DOHH2 (cell line): Measurements from ENCODE around the gene COL5A1.

Experiments
- H3F3A ChIP-seq: fragments of 200-600 bp; sonication (generic), shearing (Covaris generic); 2 replicates; pipeline ENCODE4 v1.6.0; 2016; ENCODE audit warnings: antibody characterized with exemption, mild to moderate bottlenecking; ENCODE audit not compliant: control insufficient read depth, insufficient read depth
- H3K27ac ChIP-seq: fragments of 200-600 bp; sonication (generic); 2 replicates; pipeline ENCODE4 v1.5.1; 2014; ENCODE audit warnings: low read depth, mild to moderate bottlenecking, low read length, moderate library complexity
- H3K27me3 ChIP-seq: fragments of 200-600 bp; sonication (generic); 2 replicates; pipeline ENCODE4 v1.6.1; 2014; ENCODE audit warnings: mild to moderate bottlenecking, low read length, mixed read lengths; ENCODE audit not compliant: control insufficient read depth
- H3K36me3 ChIP-seq: fragments of 200-600 bp; sonication (generic); 2 replicates; pipeline ENCODE4 v1.6.1; 2014; ENCODE audit warnings: mild to moderate bottlenecking, low read length, moderate library complexity, mixed read lengths; ENCODE audit not compliant: control insufficient read depth
- H3K4me1 ChIP-seq: fragments of 200-600 bp; sonication (generic); 2 replicates; pipeline ENCODE4 v1.6.1; 2014; ENCODE audit warnings: mild to moderate bottlenecking, low read length, mixed read lengths; ENCODE audit not compliant: control insufficient read depth
- H3K4me2 ChIP-seq: fragments of 200-600 bp; sonication (generic); 2 replicates; pipeline ENCODE4 v1.6.0; 2014; ENCODE audit warnings: mild to moderate bottlenecking, low read length, moderate library complexity
- H3K4me3 ChIP-seq: fragments of 200-600 bp; sonication (generic); 2 replicates; pipeline ENCODE4 v1.5.1; 2014; ENCODE audit warnings: mild to moderate bottlenecking, low read length, mixed read lengths
- H3K79me2 ChIP-seq: fragments of 200-600 bp; sonication (generic); 2 replicates; pipeline ENCODE4 v1.6.1; 2014; ENCODE audit warnings: mild to moderate bottlenecking, low read length, mixed read lengths; ENCODE audit not compliant: control insufficient read depth
- H3K9me2 ChIP-seq: fragments of 200-600 bp; sonication (generic); replicated peaks from 2 replicates; pipeline ENCODE4 v1.6.1; 2014; ENCODE audit warnings: mild to moderate bottlenecking, low read length, mixed read lengths; ENCODE audit not compliant: control insufficient read depth
- H3K9me3 ChIP-seq: fragments of 200-600 bp; sonication (generic); 2 replicates; pipeline ENCODE4 v1.6.1; 2014; ENCODE audit warnings: antibody characterized with exemption, low read length, mixed read lengths; ENCODE audit not compliant: control insufficient read depth, insufficient read depth
- H4K20me1 ChIP-seq: fragments of 200-600 bp; sonication (generic); 2 replicates; pipeline ENCODE4 v1.6.0; 2014; ENCODE audit warnings: low read depth, mild to moderate bottlenecking, antibody characterized with exemption, low read length, moderate library complexity; ENCODE audit not compliant: control insufficient read depth, insufficient read depth
- CTCF ChIP-seq: fragments of 200-600 bp; sonication (generic); IDR thresholded peaks from one replicate; pipeline ENCODE4 v1.5.1; 2014; ENCODE audit warnings: antibody characterized with exemption, mild to moderate bottlenecking, low read depth, low read length; ENCODE audit not compliant: poor library complexity, severe bottlenecking
- EZH2phosphoT487 ChIP-seq: fragments of 200-600 bp; sonication (generic); IDR thresholded peaks from 2 replicates; pipeline ENCODE4 v1.6.1; 2017; ENCODE audit warnings: borderline replicate concordance, mild to moderate bottlenecking, antibody characterized with exemption, low read length, moderate library complexity, mixed read lengths

COL5A1 gene

GRCh38 chr9:134870301-134870694 lies 228.7 kb downstream of the COL5A1 start:
- H3K4me1 ChIP-seq: peaks cover 37% of the 10 kb centered on the region
- H3K27me3 ChIP-seq: no peaks in the 10 kb centered on the region
- H3K79me2 ChIP-seq: no peaks in the 10 kb centered on the region
- no peaks in the 10 kb centered on the region for H3K9me2 ChIP-seq
- no peaks in the 10 kb centered on the region for H3K36me3 ChIP-seq
- no peaks in the 10 kb centered on the region for H3F3A ChIP-seq
- TF ChIP-seq CTCF (no peak), EZH2phosphoT487 (no peak)
- H3K9me3 ChIP-seq: no peaks in the 10 kb centered on the region; the same call in 1 of the 2 replicates
- H3K27ac ChIP-seq: no peak overlapping the region
- H3K4me2 ChIP-seq: no peak overlapping the region
- H3K4me3 ChIP-seq: no peak overlapping the region
- H4K20me1 ChIP-seq: no peaks in the 10 kb centered on the region

- H3K4me3 ChIP-seq: no peak overlapping the region
- H3K9me3 ChIP-seq: no peaks in the 10 kb centered on the region; the same call in 1 of the 2 replicates
- H3K9me2 ChIP-seq: no peaks in the 10 kb centered on the region
- no peaks in the 10 kb centered on the region for H4K20me1 ChIP-seq
- TF ChIP-seq CTCF: no peak
- no peak for TF ChIP-seq EZH2phosphoT487
- H3K27ac ChIP-seq: no peak overlapping the region
- no peaks in the 10 kb centered on the region for H3K27me3 ChIP-seq
- H3K4me2 ChIP-seq: no peak overlapping the region
- peaks cover 42% of the 10 kb centered on the region for H3K4me1 ChIP-seq
- H3F3A ChIP-seq: no peaks in the 10 kb centered on the region
- H3K79me2 ChIP-seq: no peaks in the 10 kb centered on the region
- H3K36me3 ChIP-seq: no peaks in the 10 kb centered on the region
Observed at GRCh38 chr9:134870746-134871662, 229.4 kb downstream of the COL5A1 start.

- no peaks in the 10 kb centered on the region for H3K79me2 ChIP-seq
- no peaks in the 10 kb centered on the region for H4K20me1 ChIP-seq
- H3K27ac ChIP-seq: no peak overlapping the region
- H3K27me3 ChIP-seq: no peaks in the 10 kb centered on the region
- TF ChIP-seq EZH2phosphoT487: no peak
- H3K4me1 ChIP-seq: peaks cover 42% of the 10 kb centered on the region
- H3K4me2 ChIP-seq: no peak overlapping the region
- no peaks in the 10 kb centered on the region for H3K36me3 ChIP-seq
- H3K4me3 ChIP-seq: no peak overlapping the region
- H3K9me2 ChIP-seq: no peaks in the 10 kb centered on the region
- H3F3A ChIP-seq: no peaks in the 10 kb centered on the region
- H3K9me3 ChIP-seq: no peaks in the 10 kb centered on the region; the same call in 1 of the 2 replicates
Observed at GRCh38 chr9:134871697-134872340, 230.2 kb downstream of the COL5A1 start.
